ENCODE results near the gene NR4A1.
A peak's percentile ranks its signal among the peaks of the same experiment; 100 is the strongest.

The NR4A1 gene

GRCh38 chr12:52066346-52067080 lies 15.3 kb downstream of the NR4A1 start:
- no peak overlapping the region for H3K4me3 ChIP-seq (ENCODE audit: low read depth, low read length)
- no peak for DNase-seq (ENCODE audit: low read depth)
- TF ChIP-seq CTCF (IDR thresholded peaks at IDR 0.05; ENCODE audit: control insufficient read depth, extremely low read depth, insufficient read depth): no peak

- no peak for DNase-seq (ENCODE audit: low read depth)
- no peak for TF ChIP-seq CTCF (IDR thresholded peaks at IDR 0.05; ENCODE audit: control insufficient read depth, extremely low read depth, insufficient read depth)
- no peak overlapping the region for H3K4me3 ChIP-seq (ENCODE audit: low read depth, low read length)
Measured at GRCh38 chr12:52067081-52067374, 15.8 kb downstream of the NR4A1 start.

- H3K4me3 ChIP-seq (ENCODE audit: low read depth, low read length): peak within 1 kb of the TSS; percentile 87
- peak; percentile 88 for TF ChIP-seq CTCF (IDR thresholded peaks at IDR 0.05; ENCODE audit: control insufficient read depth, extremely low read depth, insufficient read depth)
- DNase-seq (ENCODE audit: low read depth): peak; percentile 91
Measured at GRCh38 chr12:52069327-52070184, 18.3 kb downstream of the NR4A1 start, which contains the start of gene ATG101. ATG101 (plus strand) TSS chr12:52069978; CDS start chr12:52073651, 3,673 bp downstream.

GRCh38 chr12:52070185-52070925 lies 19.1 kb downstream of the NR4A1 start:
- TF ChIP-seq CTCF (IDR thresholded peaks at IDR 0.05; ENCODE audit: control insufficient read depth, extremely low read depth, insufficient read depth): no peak
- H3K4me3 ChIP-seq (ENCODE audit: low read depth, low read length): peak overlapping the region; percentile 87
- no peak for DNase-seq (ENCODE audit: low read depth)

DNA sequence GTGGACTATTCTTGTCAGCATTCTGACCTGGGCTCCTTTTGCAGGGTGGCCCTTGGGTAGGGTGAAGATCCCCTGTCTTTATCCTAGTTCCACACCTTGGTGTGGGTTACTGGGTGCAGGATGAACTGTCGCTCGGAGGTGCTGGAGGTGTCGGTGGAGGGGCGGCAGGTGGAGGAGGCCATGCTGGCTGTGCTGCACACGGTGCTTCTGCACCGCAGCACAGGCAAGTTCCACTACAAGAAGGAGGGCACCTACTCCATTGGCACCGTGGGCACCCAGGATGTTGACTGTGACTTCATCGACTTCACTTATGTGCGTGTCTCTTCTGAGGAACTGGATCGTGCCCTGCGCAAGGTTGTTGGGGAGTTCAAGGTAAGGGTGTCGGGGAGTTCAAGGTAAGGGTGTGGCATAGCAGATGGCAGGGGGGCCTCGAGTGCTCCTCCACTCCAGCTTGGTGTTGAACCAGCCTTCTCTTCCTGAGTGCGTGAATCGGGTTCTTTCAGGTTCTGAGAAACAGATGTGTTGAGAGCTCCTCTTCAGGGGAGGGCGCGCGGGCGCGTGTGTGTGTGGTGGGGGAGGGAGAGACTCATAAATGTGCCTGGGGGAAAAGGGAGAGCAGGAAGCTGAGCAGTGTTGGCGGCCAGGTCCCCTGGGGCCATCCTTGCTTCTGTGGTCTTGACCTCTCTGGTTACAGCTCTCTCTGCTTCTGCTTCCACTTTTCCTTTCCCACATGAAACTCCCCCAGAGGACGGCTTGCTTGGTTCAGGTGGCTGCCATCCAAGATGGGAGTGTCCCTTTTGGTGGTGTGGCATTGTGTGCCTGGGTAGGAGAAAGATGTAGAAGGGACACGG lies 22.5 kb downstream of the NR4A1 start:
- no peak overlapping the region for H3K4me3 ChIP-seq (ENCODE audit: low read depth, low read length)
- no peak for TF ChIP-seq CTCF (IDR thresholded peaks at IDR 0.05; ENCODE audit: control insufficient read depth, extremely low read depth, insufficient read depth)
- no peak for DNase-seq (ENCODE audit: low read depth)

Data from LNCaP clone FGC (cell line).